AG04449 (cell line): ENCODE results near the gene SPI1.

ENCODE experiments used
- CTCF ChIA-PET: fragments of 350-600 bp; formaldehyde crosslinking; extraction: SDS; loops from one replicate; lab custom pipeline; 2021; ENCODE audit warnings: antibody characterized with exemption; lab: Yijun Ruan, JAX
- POLR2A ChIA-PET: fragments of 400-600, 350-600 bp; formaldehyde crosslinking; extraction: SDS; loops from one replicate; lab custom pipeline; 2020; ENCODE audit warnings: antibody characterized with exemption, inconsistent platforms; lab: Yijun Ruan, JAX
- DNase-seq: peaks from one replicate; pipeline ENCODE4 v3.0.0-alpha.2; 2010; ENCODE audit warnings: low read depth, low spot score
- H3K4me3 ChIP-seq: 2 replicates; pipeline ENCODE4 v1.5.1; 2011; ENCODE audit warnings: low read depth, mild to moderate bottlenecking, control low read depth, low read length
- CTCF ChIP-seq: IDR thresholded peaks from one replicate; pipeline ENCODE4 v1.5.1; 2011; ENCODE audit warnings: mild to moderate bottlenecking, moderate library complexity, low read length, control low read depth, inconsistent platforms; ENCODE audit not compliant: insufficient read depth; ENCODE audit errors: missing control alignments

SPI1 gene

GRCh38 chr11:47378010-47378835, at the start of gene SPI1:
TSS of gene SPI1 (minus strand) at chr11:47378547. CDS start at chr11:47378353, 194 bp downstream.
- no peak for DNase-seq
- CTCF ChIA-PET, result interaction anchor here (1.5 kb wide), 1 partner anchor 15 kb away, joined by 6 read pairs; no protein-coding TSS in a partner anchor
- TF ChIP-seq CTCF, result no peak
- no peak within 1 kb of the TSS for H3K4me3 ChIP-seq
- POLR2A ChIA-PET, result no interaction called here

GRCh38 chr11:47426062-47426956, 48.0 kb upstream of the SPI1 start, which contains the start of gene PSMC3:
TSS of gene PSMC3 (minus strand) at chr11:47426439. CDS start at chr11:47426279, 160 bp downstream.
- ChIA-PET CTCF (interaction anchor here (1.0 to 8.9 kb wide), 5 partner anchors 15 to 191 kb away, joined by 3 to 66 read pairs (median 6); partner anchors contain the start of gene SLC39A13), POLR2A (interaction anchor here (0.7 to 3.7 kb wide), 5 partner anchors 9 to 152 kb away, joined by 3 to 38 read pairs (median 3); partner anchors contain the start of gene SLC39A13)
- DNase-seq, result peak; percentile 56
- TF ChIP-seq CTCF, result no peak
- peak within 1 kb of the TSS; percentile 98 for H3K4me3 ChIP-seq

GRCh38 chr11:47425611-47426010, 47.3 kb upstream of the SPI1 start:
- CTCF ChIA-PET, result interaction anchor here (1.1 to 8.9 kb wide), 3 partner anchors 14 to 191 kb away, joined by 3 to 66 read pairs (median 6); partner anchors contain the start of gene SLC39A13
- DNase-seq, result no peak
- no peak for TF ChIP-seq CTCF

GRCh38 chr11:47418454-47419259, 40.3 kb upstream of the SPI1 start:
- no peak for TF ChIP-seq CTCF
- H3K4me3 ChIP-seq, result no peak overlapping the region
- DNase-seq, result no peak
- POLR2A ChIA-PET, result interaction anchor here (0.8 to 4.2 kb wide), 3 partner anchors 7 to 18 kb away, joined by 4 to 38 read pairs (median 9); partner anchors contain the start of genes PSMC3 and SLC39A13
- CTCF ChIA-PET, result no interaction called here

More at GRCh38 chr11:47425611-47426010, 47.3 kb upstream of the SPI1 start:
- peak overlapping the region; percentile 98 for H3K4me3 ChIP-seq
- POLR2A ChIA-PET, result interaction anchor here (1.4 to 3.7 kb wide), 3 partner anchors 8 to 12 kb away, joined by 5 to 38 read pairs (median 5); no protein-coding TSS in a partner anchor

- H3K4me3 ChIP-seq, result no peak overlapping the region
- ChIA-PET POLR2A (interaction anchor here (2.2 to 4.2 kb wide), 2 partner anchors 8 to 9 kb away, joined by 9 to 38 read pairs; partner anchors contain the start of genes PSMC3 and SLC39A13), CTCF (interaction anchor here (0.7 kb wide), 1 partner anchor 10 kb away, joined by 3 read pairs; no protein-coding TSS in a partner anchor)
- DNase-seq, result no peak
- no peak for TF ChIP-seq CTCF
Observed at GRCh38 chr11:47417712-47418111, 39.4 kb upstream of the SPI1 start.
